K562 (cell line): ENCODE data around the gene ZRANB1.
"Not testable (repeated sequence)": the region's sequence is repeated elsewhere in the genome, so short reads cannot be mapped to it uniquely, and the experiment has no call there.

Experiments
- FOXJ3 ChIP-seq: sonication (generic); formaldehyde crosslinking; IDR thresholded peaks from 2 replicates; pipeline ENCODE4 v1.4.0; 2020; ENCODE audit warnings: mild to moderate bottlenecking, missing genetic modification reagents
- FOXK2 ChIP-seq, 2 experiments: fragments of 450-650 bp; IDR thresholded peaks in 1 of 2; conservative IDR thresholded peaks in 1 of 2; 2 replicates each; pipeline ENCODE4 v1.6.1; 2016; ENCODE audit warnings: low read depth in 2 of 2, mild to moderate bottlenecking in 1 of 2
- GTF2F1 ChIP-seq: IDR thresholded peaks from 2 replicates; pipeline ENCODE4 v1.6.1; 2011; ENCODE audit warnings: low read depth, low read length, improper control_type of control experiment
- MYC ChIP-seq, 2 experiments: fragments of 250-450 bp in 1 of 2; sonication (Bioruptor Pico) in 1 of 2; IDR thresholded peaks; 2 replicates each; pipeline versions ENCODE4 v1.5.1 to v1.6.1; 2012 to 2021; ENCODE audit warnings: low read depth in 2 of 2, borderline replicate concordance in 1 of 2, improper control_type of control experiment in 1 of 2, low read length in 1 of 2, mild to moderate bottlenecking in 1 of 2, moderate library complexity in 1 of 2
- POLR2A ChIP-seq: fragments of 450-650 bp; conservative IDR thresholded peaks from 2 replicates; pipeline ENCODE4 v1.6.1; 2016
- STAG1 ChIP-seq: sonication (generic); formaldehyde crosslinking; IDR thresholded peaks from 2 replicates; pipeline ENCODE4 v1.5.0; 2020; ENCODE audit warnings: missing genetic modification reagents, borderline replicate concordance
- ZNF354B ChIP-seq: fragments of 250-450 bp; sonication (Bioruptor Pico); IDR thresholded peaks from 2 replicates; pipeline ENCODE4 v1.4.0; 2020
- ZNF407 ChIP-seq: fragments of 450-650 bp; IDR thresholded peaks from 2 replicates; pipeline ENCODE4 v1.6.1; 2016; ENCODE audit warnings: low read depth
- ZNF707 ChIP-seq: fragments of 250-450 bp; sonication (Bioruptor Pico); conservative IDR thresholded peaks from 2 replicates; pipeline ENCODE4 v1.8.0; 2022; ENCODE audit warnings: inconsistent platforms, mild to moderate bottlenecking, moderate library complexity
- TF ChIP-seq, protein P1 (sequence below), 3 experiments: IDR thresholded peaks in 2 of 3; conservative IDR thresholded peaks in 1 of 3; 2 replicates each; pipeline ENCODE4 v1.5.1; 2011 to 2012; ENCODE audit warnings: low read length in 3 of 3, mild to moderate bottlenecking in 3 of 3, control low read depth in 2 of 3, improper control_type of control experiment in 1 of 3, inconsistent platforms in 1 of 3, low read depth in 1 of 3, mixed read lengths in 1 of 3, moderate library complexity in 1 of 3; ENCODE audit not compliant: insufficient read depth in 2 of 3
- TF ChIP-seq, protein P2 (sequence below): fragments of 450-650 bp; formaldehyde crosslinking; IDR thresholded peaks from 2 replicates; pipeline ENCODE4 v1.4.0; 2020; ENCODE audit warnings: mild to moderate bottlenecking, moderate library complexity
- TF ChIP-seq, protein P3 (sequence below), 2 experiments: fragments of 450-650 bp in 1 of 2; sonication (generic) in 1 of 2; formaldehyde crosslinking in 1 of 2; IDR thresholded peaks in 1 of 2; conservative IDR thresholded peaks in 1 of 2; 2 replicates each; pipeline versions ENCODE4 v1.6.1 to v1.8.1; 2016 to 2023; ENCODE audit warnings: mild to moderate bottlenecking in 2 of 2, moderate library complexity in 2 of 2, inconsistent platforms in 1 of 2, missing genetic modification reagents in 1 of 2
- TF ChIP-seq, protein P4 (sequence below): fragments of 450-650 bp; conservative IDR thresholded peaks from 2 replicates; pipeline ENCODE4 v1.6.1; 2016; ENCODE audit warnings: missing genetic modification characterization, low read depth, mild to moderate bottlenecking, missing compliant biosample characterization, moderate library complexity

DNA sequence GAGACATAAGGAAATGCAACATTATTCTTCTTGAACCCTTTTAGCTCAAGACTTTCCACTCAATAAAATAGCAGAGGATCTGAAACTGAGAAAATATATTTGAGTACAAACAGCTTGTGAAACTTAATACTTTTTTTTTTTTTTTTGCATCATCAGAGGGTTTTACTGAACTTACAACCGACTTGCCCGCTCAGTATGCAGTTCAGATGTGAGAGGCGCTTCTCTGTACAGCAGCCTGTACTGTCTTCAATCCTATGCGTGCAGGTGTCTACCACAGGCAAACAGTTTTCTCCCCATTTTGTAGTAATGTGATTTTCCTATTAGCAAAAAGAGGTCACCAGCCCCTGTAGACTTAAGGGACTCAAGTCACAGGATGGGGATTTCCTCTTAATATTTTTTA, 46.8 kb downstream of the ZRANB1 start:
- TF ChIP-seq, protein P1, sequence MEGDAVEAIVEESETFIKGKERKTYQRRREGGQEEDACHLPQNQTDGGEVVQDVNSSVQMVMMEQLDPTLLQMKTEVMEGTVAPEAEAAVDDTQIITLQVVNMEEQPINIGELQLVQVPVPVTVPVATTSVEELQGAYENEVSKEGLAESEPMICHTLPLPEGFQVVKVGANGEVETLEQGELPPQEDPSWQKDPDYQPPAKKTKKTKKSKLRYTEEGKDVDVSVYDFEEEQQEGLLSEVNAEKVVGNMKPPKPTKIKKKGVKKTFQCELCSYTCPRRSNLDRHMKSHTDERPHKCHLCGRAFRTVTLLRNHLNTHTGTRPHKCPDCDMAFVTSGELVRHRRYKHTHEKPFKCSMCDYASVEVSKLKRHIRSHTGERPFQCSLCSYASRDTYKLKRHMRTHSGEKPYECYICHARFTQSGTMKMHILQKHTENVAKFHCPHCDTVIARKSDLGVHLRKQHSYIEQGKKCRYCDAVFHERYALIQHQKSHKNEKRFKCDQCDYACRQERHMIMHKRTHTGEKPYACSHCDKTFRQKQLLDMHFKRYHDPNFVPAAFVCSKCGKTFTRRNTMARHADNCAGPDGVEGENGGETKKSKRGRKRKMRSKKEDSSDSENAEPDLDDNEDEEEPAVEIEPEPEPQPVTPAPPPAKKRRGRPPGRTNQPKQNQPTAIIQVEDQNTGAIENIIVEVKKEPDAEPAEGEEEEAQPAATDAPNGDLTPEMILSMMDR (IDR thresholded peaks at IDR 0.05 in 2 of 3, conservative IDR thresholded peaks at IDR 0.05 in 1 of 3; ENCODE audit: insufficient read depth in 2 of 3, low read depth in 1 of 3, low read length in 3 of 3): not testable (repeated sequence)
- TF ChIP-seq, protein P2, sequence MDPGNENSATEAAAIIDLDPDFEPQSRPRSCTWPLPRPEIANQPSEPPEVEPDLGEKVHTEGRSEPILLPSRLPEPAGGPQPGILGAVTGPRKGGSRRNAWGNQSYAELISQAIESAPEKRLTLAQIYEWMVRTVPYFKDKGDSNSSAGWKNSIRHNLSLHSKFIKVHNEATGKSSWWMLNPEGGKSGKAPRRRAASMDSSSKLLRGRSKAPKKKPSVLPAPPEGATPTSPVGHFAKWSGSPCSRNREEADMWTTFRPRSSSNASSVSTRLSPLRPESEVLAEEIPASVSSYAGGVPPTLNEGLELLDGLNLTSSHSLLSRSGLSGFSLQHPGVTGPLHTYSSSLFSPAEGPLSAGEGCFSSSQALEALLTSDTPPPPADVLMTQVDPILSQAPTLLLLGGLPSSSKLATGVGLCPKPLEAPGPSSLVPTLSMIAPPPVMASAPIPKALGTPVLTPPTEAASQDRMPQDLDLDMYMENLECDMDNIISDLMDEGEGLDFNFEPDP (CRISPR knock-in tag): not testable (repeated sequence)
- TF ChIP-seq, protein P3, sequence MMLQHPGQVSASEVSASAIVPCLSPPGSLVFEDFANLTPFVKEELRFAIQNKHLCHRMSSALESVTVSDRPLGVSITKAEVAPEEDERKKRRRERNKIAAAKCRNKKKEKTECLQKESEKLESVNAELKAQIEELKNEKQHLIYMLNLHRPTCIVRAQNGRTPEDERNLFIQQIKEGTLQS (IDR thresholded peaks at IDR 0.05): not testable (repeated sequence)
- TF ChIP-seq, protein P3 (CRISPR knock-in tag; conservative IDR thresholded peaks at IDR 0.05): not testable (repeated sequence)
- not testable (repeated sequence) for TF ChIP-seq POLR2A; ZNF354B (CRISPR knock-in tag); ZNF707 (CRISPR knock-in tag); FOXK2 (conservative IDR thresholded peaks at IDR 0.05 in 1 of 2, IDR thresholded peaks at IDR 0.05 in 1 of 2; ENCODE audit: low read depth in 2 of 2); STAG1; FOXJ3 (CRISPR knock-in tag); GTF2F1; ZNF407; MYC (IDR thresholded peaks at IDR 0.05; ENCODE audit: low read depth, low read length); MYC (CRISPR knock-in tag; IDR thresholded peaks at IDR 0.05; ENCODE audit: borderline replicate concordance, low read depth)
- TF ChIP-seq, protein P4, sequence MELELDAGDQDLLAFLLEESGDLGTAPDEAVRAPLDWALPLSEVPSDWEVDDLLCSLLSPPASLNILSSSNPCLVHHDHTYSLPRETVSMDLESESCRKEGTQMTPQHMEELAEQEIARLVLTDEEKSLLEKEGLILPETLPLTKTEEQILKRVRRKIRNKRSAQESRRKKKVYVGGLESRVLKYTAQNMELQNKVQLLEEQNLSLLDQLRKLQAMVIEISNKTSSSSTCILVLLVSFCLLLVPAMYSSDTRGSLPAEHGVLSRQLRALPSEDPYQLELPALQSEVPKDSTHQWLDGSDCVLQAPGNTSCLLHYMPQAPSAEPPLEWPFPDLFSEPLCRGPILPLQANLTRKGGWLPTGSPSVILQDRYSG: not testable (repeated sequence)
